AG08395 (cell line): Measurements from ENCODE around the gene RTCA.
"Not testable (repeated sequence)": the region's sequence is repeated elsewhere in the genome, so short reads cannot be mapped to it uniquely, and the experiment has no call there.

Experiments
- DNase-seq: peaks from one replicate; pipeline ENCODE4 v3.0.0; 2012; ENCODE audit warnings: mixed read lengths, low spot score

RTCA gene

GRCh38 chr1:100265931-100266740 is at the start of gene RTCA:
TSS of gene RTCA (plus strand) at chr1:100266216. CDS start at chr1:100266376, 160 bp downstream.
- DNase-seq = peak; percentile 98

DNA sequence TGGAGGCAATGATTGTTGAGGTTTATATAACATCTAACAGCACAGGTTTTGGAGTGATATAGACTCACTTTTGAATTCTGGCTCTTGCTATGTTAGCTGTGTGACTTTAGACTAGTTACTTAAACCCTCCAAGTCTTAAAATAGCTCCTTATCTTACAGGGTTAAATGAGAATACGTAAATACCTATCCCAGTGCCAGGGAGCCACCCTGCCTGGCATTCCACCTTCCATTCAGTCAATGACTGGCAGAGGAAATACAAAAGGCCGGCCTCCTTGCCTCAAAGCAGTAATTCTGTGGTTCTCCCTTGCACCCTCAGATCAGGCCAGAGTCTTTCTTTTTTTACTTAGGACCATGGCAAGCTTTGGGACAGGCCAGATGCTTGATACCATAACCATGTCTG is 48.2 kb upstream of the RTCA start:
- DNase-seq = no peak

GRCh38 chr1:100219457-100219856 is 46.6 kb upstream of the RTCA start:
- no peak for DNase-seq

DNA sequence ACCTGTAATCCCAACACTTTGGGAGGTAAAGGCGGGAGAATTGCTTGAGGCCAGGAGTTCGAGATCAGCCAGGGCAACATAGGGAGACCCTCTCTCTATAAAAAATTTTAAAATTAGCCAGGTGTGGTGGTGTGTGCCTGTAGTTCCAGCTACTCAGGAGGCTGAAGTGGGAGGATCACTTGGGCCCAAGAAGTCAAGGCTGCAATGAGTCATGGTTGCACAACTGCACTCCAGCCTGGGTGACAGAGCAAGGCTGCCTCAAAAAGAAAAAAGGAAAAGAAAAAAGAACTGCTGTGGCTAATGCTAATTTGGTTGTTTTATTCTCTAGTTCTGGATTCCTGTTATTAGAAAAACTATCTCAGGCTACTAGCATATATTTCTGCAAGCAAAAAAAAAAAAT is 46.1 kb upstream of the RTCA start:
- DNase-seq = no peak

GRCh38 chr1:100222428-100222827 is 43.6 kb upstream of the RTCA start:
- no peak for DNase-seq

GRCh38 chr1:100229681-100230443 is 36.2 kb upstream of the RTCA start:
- no peak for DNase-seq

- DNase-seq = no peak
Observed at GRCh38 chr1:100230765-100231164, 35.3 kb upstream of the RTCA start.

- no peak for DNase-seq
Observed at GRCh38 chr1:100231721-100232120, 34.3 kb upstream of the RTCA start.

GRCh38 chr1:100232156-100232555 is 33.9 kb upstream of the RTCA start:
- no peak for DNase-seq

DNA sequence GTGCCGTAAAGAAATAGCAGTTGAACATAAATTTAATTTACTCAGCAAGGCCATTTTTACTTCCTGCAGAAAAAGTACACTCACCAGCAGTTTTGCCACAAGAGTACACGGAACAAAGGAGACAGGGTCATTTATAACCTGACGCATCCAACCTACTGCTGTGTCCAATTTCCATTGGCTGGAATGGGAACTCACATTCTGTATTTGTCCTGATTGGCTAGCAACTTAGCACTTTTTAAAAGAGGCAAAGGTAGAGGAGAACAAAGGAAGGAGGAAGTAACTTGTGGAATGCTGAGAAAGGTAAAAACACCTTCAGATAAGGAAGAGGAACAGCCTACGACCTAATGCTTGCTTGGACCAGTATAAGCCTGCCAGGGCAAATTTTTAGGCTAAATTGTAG is 32.5 kb upstream of the RTCA start:
- not testable (repeated sequence) for DNase-seq

- DNase-seq = no peak
Observed at GRCh38 chr1:100234432-100234831, 31.6 kb upstream of the RTCA start.

- DNase-seq = no peak
Observed at GRCh38 chr1:100237091-100237490, 28.9 kb upstream of the RTCA start.

GRCh38 chr1:100239961-100240360 is 26.1 kb upstream of the RTCA start:
- no peak for DNase-seq

DNA sequence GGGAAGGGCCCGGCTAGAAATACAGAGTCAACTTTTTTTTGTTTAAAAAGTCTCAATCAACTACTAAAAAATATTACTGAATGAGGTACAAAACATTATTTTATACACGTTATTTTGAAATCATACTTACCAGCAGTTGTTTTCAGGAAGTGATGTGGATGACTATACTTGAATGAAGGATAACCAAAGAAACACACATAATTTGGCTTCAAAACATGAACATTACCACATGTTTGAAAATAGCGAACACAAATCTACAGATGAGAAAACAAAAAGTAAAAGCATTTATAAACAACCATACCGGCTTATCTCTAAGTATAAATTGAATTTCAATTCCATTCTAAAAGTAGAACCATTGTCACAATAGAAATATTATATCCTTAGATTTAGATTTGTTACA is 25.4 kb upstream of the RTCA start:
- DNase-seq = no peak

GRCh38 chr1:100246738-100247137 is 19.3 kb upstream of the RTCA start:
- DNase-seq = no peak

- peak; percentile 9 for DNase-seq
Observed at GRCh38 chr1:100249155-100249536, 16.9 kb upstream of the RTCA start.

- peak; percentile 99 for DNase-seq
Observed at GRCh38 chr1:100249537-100250257, 16.3 kb upstream of the RTCA start, which contains the start of gene DBT. TSS of gene DBT (minus strand) at chr1:100249834. CDS start at chr1:100249820, 14 bp downstream.

DNA sequence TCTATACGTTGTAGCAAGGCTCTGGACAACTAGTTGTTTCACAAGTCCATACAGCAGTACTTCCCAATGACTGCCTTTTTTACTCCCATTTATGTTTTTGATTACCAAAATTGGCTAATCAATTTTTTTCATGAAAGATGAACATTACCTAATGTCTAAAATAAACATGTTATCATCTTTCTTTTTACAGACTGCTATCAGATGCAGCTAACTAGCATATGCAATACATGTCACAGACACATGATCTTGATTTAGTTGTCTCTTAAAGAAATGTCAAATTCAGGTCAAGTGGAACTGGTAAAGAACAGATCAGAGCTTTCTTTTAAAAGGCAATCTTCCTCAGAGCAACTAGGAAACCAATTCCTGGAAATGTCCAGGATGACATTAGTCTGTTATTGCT is 15.8 kb upstream of the RTCA start:
- no peak for DNase-seq

DNA sequence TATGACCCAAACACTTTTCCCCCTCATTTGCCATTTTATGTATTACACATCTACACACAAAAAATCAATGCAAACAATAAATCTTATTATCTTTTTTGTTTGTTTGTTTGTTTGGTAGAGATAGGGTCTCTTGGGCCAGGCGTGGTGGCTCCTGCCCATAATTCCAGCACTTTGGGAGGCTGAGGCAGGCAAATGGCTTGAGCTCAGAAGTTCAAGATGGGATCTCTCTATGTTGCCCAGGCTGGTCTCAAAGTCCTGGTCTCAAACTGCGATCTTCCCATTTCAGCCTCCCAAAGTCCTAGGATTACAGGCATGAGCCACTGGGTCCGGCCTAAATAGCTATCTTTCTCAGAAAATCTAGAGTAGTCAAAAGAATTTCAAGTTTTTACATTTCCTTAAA is 15.2 kb upstream of the RTCA start:
- no peak for DNase-seq

GRCh38 chr1:100252901-100253300 is 13.1 kb upstream of the RTCA start:
- no peak for DNase-seq

DNA sequence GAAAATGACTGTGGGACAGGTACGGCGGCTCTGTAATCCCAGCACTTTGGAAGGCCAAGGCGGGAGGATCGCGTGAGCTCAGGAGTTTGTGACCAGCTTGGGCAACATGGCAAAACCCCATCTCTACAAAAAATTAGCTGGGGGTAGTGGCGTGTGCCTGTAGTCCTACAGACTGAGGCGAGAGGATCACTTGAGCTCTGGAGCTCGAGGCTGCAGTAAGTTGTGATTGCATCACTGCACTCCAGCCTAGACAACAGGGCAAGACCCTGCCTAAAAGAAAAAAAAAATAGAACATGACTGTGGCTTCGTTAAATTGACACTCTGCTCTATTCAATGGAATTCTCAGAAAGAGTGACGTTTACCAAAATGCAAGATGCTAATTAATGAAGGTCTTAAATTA is 12.5 kb upstream of the RTCA start:
- no peak for DNase-seq

DNA sequence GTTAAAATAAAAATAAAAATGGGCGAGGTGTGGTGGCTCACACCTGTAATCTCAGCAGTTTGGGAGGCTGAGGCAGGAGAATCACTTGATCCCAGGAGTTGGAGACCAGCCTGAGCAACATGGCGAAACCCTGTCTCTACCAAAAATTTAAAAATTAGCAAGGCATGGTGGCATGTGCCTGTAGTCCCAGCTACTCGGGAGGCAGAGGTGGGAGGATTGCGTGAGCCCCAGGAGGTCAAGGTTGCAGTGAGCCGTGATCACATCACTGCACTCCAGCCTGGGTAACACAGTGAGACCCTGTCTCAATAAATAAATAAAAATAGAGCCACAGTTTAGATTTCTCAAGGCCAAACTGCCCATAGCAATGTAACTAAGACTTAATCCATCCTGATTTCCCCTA is 9.7 kb upstream of the RTCA start:
- not testable (repeated sequence) for DNase-seq

GRCh38 chr1:100258427-100258826 is 7.6 kb upstream of the RTCA start:
- not testable (repeated sequence) for DNase-seq
